Measurements from ENCODE around the gene FUBP1. TPM values are rescaled to one million over a fixed set of nuclear protein-coding genes. Genes with fewer than 3 reads are reported as not detected.

FUBP1 gene
- total RNA-seq, 120 experiments from 2014 or later = 83.6 to 178 (median 133) TPM

Other genes with a start within 250 kb of the FUBP1 start
- 100 to 1,000 TPM in 114 of 120 experiments, 10 to 100 TPM in 6; 66.3 to 161 (median 125) TPM for gene USP33, start 219.2 kb downstream of the FUBP1 start, total RNA-seq
- 10 to 100 TPM; 33.7 to 74.8 (median 59.0) TPM for gene MIGA1, start 199.4 kb downstream of the FUBP1 start, total RNA-seq
- gene NEXN, start 90.4 kb downstream of the FUBP1 start, total RNA-seq = 10 to 100 TPM in 2 of 120 experiments, 1 to 10 TPM in 112, under 1 TPM in 6; 0.75 to 11.7 (median 2.1) TPM
- gene DNAJB4, start 25.9 kb upstream of the FUBP1 start, total RNA-seq = 100 to 1,000 TPM in 14 of 120 experiments, 10 to 100 TPM in 106; 41.3 to 218 (median 75.1) TPM
- gene GIPC2, start 66.9 kb upstream of the FUBP1 start, total RNA-seq = 1 to 10 TPM in 38 of 120 experiments, under 1 TPM in 79, not detected in 3; 0.11 to 3.3 (median 0.74) TPM